HCT116 (cell line): Measurements from ENCODE around the gene BLOC1S5. TPM values are rescaled to one million over a fixed set of nuclear protein-coding genes. Genes with fewer than 3 reads are reported as not detected.

Experiments used
- ATAC-seq: fragments of 200-7000 bp; cut with Tn5 transposase; 2 replicates; pipeline ENCODE4 v1.9.1; 2020; ENCODE audit warnings: mild to moderate bottlenecking, moderate library complexity
- BruUV-seq: library from RNA; stranded (reverse); fragments of 400-500 nt; replicated peaks from 2 replicates; lab custom pipeline; 2021; lab: Mats Ljungman, UMichigan
- CTCF ChIA-PET: fragments of 300-600 bp; sonication (Branson Sonifier 250); formaldehyde crosslinking; loops from one replicate; lab custom pipeline; 2021; ENCODE audit warnings: antibody characterized with exemption; lab: Charles Lee
- POLR2A ChIA-PET: fragments of 300-600, 350-600 bp; sonication (Branson Sonifier 250); formaldehyde crosslinking; loops from one replicate; lab custom pipeline; 2021; ENCODE audit warnings: antibody characterized with exemption; lab: Charles Lee
- RAD21 ChIA-PET, 2 experiments: fragments of 300-600 bp; sonication (Branson Sonifier 250); formaldehyde crosslinking; loops; one replicate each; lab custom pipeline; 2023; ENCODE audit warnings: low total read pairs in 2 of 2; ENCODE audit not compliant: uncharacterized antibody in 2 of 2, unreplicated experiment in 2 of 2, low non-redundant PET in 1 of 2; lab: Charles Lee
- DNase-seq: peaks from one replicate; pipeline ENCODE4 v3.0.0-alpha.2; 2010; ENCODE audit warnings: low read depth, low spot score
- H2AFZ ChIP-seq: fragments of 200-600 bp; shearing (Covaris generic), sonication (generic); 2 replicates; pipeline ENCODE4 v1.6.1; 2017; ENCODE audit warnings: low read depth, mixed run types, mixed read lengths, antibody characterized with exemption, low read length; ENCODE audit not compliant: poor library complexity, severe bottlenecking
- H3K27ac ChIP-seq: 2 replicates; pipeline ENCODE4 v1.5.1; 2012; ENCODE audit warnings: low read depth, low read length
- H3K27me3 ChIP-seq: fragments of 200-600 bp; sonication (generic); 2 replicates; pipeline ENCODE4 v1.6.1; 2016; ENCODE audit warnings: mixed run types, low read length, mixed read lengths; ENCODE audit not compliant: insufficient read depth
- H3K36me3 ChIP-seq, 2 experiments: fragments of 200-500 bp in 1 of 2; fragments of 200-600 bp in 1 of 2; sonication (Bioruptor generic) in 1 of 2; sonication (generic) in 1 of 2; 2 replicates each; pipeline versions ENCODE4 v1.5.1 to v1.6.1; 2014 to 2016; ENCODE audit warnings: low read length in 2 of 2, inconsistent platforms in 1 of 2, mixed read lengths in 1 of 2, mixed run types in 1 of 2; ENCODE audit not compliant: insufficient read depth in 2 of 2, control insufficient read depth in 1 of 2
- H3K4me1 ChIP-seq, 2 experiments: fragments of 200-600 bp in 1 of 2; sonication (generic) in 1 of 2; 2 replicates each; pipeline versions ENCODE4 v1.5.1 to v1.6.1; 2012 to 2017; ENCODE audit warnings: low read length in 2 of 2, inconsistent platforms in 1 of 2, mild to moderate bottlenecking in 1 of 2, mixed read lengths in 1 of 2, mixed run types in 1 of 2, moderate library complexity in 1 of 2; ENCODE audit not compliant: insufficient read depth in 2 of 2, control insufficient read depth in 1 of 2
- H3K4me2 ChIP-seq: fragments of 200-600 bp; sonication (generic); 2 replicates; pipeline ENCODE4 v1.6.1; 2017; ENCODE audit warnings: mixed run types, low read length, mixed read lengths
- H3K4me3 ChIP-seq, 2 experiments: fragments of 200-600 bp in 1 of 2; sonication (generic) in 1 of 2; replicated peaks in 1 of 2; 2 replicates each; pipeline ENCODE4 v1.5.1; 2011 to 2016; ENCODE audit warnings: low read length in 2 of 2, control low read depth in 1 of 2, low read depth in 1 of 2, mild to moderate bottlenecking in 1 of 2, mixed read lengths in 1 of 2, mixed run types in 1 of 2
- H3K79me2 ChIP-seq: fragments of 200-600 bp; sonication (generic); 2 replicates; pipeline ENCODE4 v1.6.1; 2017; ENCODE audit warnings: mild to moderate bottlenecking, mixed run types, low read length, moderate library complexity, mixed read lengths; ENCODE audit not compliant: insufficient read depth
- H3K9ac ChIP-seq: fragments of 200-600 bp; sonication (generic); 2 replicates; pipeline ENCODE4 v1.6.1; 2016; ENCODE audit warnings: low read length, mixed read lengths
- H3K9me2 ChIP-seq: fragments of 200-600 bp; sonication (generic), shearing (Covaris generic); 2 replicates; pipeline ENCODE4 v1.6.1; 2017; ENCODE audit warnings: mixed run types, mild to moderate bottlenecking, moderate library complexity; ENCODE audit not compliant: insufficient read depth
- H3K9me3 ChIP-seq, 2 experiments: fragments of 200-500 bp in 1 of 2; fragments of 200-600 bp in 1 of 2; sonication (Bioruptor generic) in 1 of 2; sonication (generic) in 1 of 2; 2 replicates each; pipeline ENCODE4 v1.6.1; 2014 to 2017; ENCODE audit warnings: low read length in 2 of 2, mixed read lengths in 2 of 2, inconsistent platforms in 1 of 2, low read depth in 1 of 2, mild to moderate bottlenecking in 1 of 2, mixed run types in 1 of 2, moderate library complexity in 1 of 2; ENCODE audit not compliant: control insufficient read depth in 1 of 2, insufficient read depth in 1 of 2
- H4K20me1 ChIP-seq: fragments of 200-600 bp; sonication (generic), shearing (Covaris generic); 2 replicates; pipeline ENCODE4 v1.6.1; 2017; ENCODE audit warnings: mixed run types, mild to moderate bottlenecking, moderate library complexity; ENCODE audit not compliant: insufficient read depth
- ATF3 ChIP-seq: IDR thresholded peaks from 2 replicates; pipeline ENCODE4 v1.6.1; 2012
- CBX3 ChIP-seq: IDR thresholded peaks from 2 replicates; pipeline ENCODE4 v1.6.1; 2012; ENCODE audit warnings: low read depth
- CEBPB ChIP-seq: IDR thresholded peaks from 2 replicates; pipeline ENCODE4 v1.6.1; 2012; ENCODE audit warnings: low read depth
- CTCF ChIP-seq, 3 experiments: fragments of 200-600 bp in 1 of 3; sonication (generic) in 1 of 3; IDR thresholded peaks in 2 of 3; conservative IDR thresholded peaks in 1 of 3; 2 replicates each; pipeline ENCODE4 v1.5.1; 2012 to 2017; ENCODE audit warnings: low read depth in 2 of 3, low read length in 2 of 3, antibody characterized with exemption in 1 of 3, borderline replicate concordance in 1 of 3, control low read depth in 1 of 3, mild to moderate bottlenecking in 1 of 3, mixed read lengths in 1 of 3, mixed run types in 1 of 3, moderate library complexity in 1 of 3; ENCODE audit not compliant: insufficient read depth in 1 of 3
- EGR1 ChIP-seq: IDR thresholded peaks from 2 replicates; pipeline ENCODE4 v1.6.1; 2012; ENCODE audit warnings: low read depth
- EZH2 ChIP-seq: fragments of 200-600 bp; sonication (generic); IDR thresholded peaks from 2 replicates; pipeline ENCODE4 v1.6.1; 2017; ENCODE audit warnings: antibody characterized with exemption, mixed run types
- EZH2phosphoT487 ChIP-seq: fragments of 200-600 bp; IDR thresholded peaks from 2 replicates; pipeline ENCODE4 v1.6.1; 2018; ENCODE audit warnings: antibody characterized with exemption, borderline replicate concordance
- FOSL1 ChIP-seq: IDR thresholded peaks from 2 replicates; pipeline ENCODE4 v1.6.1; 2012; ENCODE audit warnings: low read depth
- POLR2A ChIP-seq: IDR thresholded peaks from 2 replicates; pipeline ENCODE4 v1.7.0; 2011; ENCODE audit warnings: borderline replicate concordance; ENCODE audit not compliant: insufficient read depth, insufficient read length; ENCODE audit errors: extremely low read depth
- POLR2AphosphoS5 ChIP-seq: IDR thresholded peaks from 2 replicates; pipeline ENCODE4 v1.6.1; 2011; ENCODE audit warnings: mild to moderate bottlenecking, low read depth, low read length, moderate library complexity
- REST ChIP-seq: IDR thresholded peaks from 2 replicates; pipeline ENCODE4 v1.6.1; 2012; ENCODE audit warnings: low read depth
- SIN3A ChIP-seq: IDR thresholded peaks from 2 replicates; pipeline ENCODE4 v1.6.1; 2012; ENCODE audit warnings: low read depth
- SP1 ChIP-seq: IDR thresholded peaks from 2 replicates; pipeline ENCODE4 v1.6.1; 2012; ENCODE audit warnings: low read depth
- SRF ChIP-seq: IDR thresholded peaks from 2 replicates; pipeline ENCODE4 v1.6.1; 2012; ENCODE audit warnings: low read depth
- TCF7L2 ChIP-seq: IDR thresholded peaks from 2 replicates; pipeline ENCODE4 v1.7.0; 2011; ENCODE audit warnings: borderline replicate concordance, inconsistent platforms; ENCODE audit not compliant: insufficient read depth, insufficient read length; ENCODE audit errors: extremely low read depth
- YY1 ChIP-seq: IDR thresholded peaks from 2 replicates; pipeline ENCODE4 v1.6.1; 2011; ENCODE audit warnings: low read length, low read depth, moderate library complexity, mild to moderate bottlenecking; ENCODE audit not compliant: insufficient replicate concordance; ENCODE audit errors: extremely low read depth
- ZBTB33 ChIP-seq: IDR thresholded peaks from 2 replicates; pipeline ENCODE4 v1.6.1; 2011; ENCODE audit warnings: mild to moderate bottlenecking, low read length, moderate library complexity; ENCODE audit not compliant: insufficient replicate concordance; ENCODE audit errors: extremely low read depth
- ZFX ChIP-seq: fragments of 450-650 bp; IDR thresholded peaks from 2 replicates; pipeline ENCODE4 v1.6.1; 2017
- ZNF274 ChIP-seq: fragments of 200-500 bp; sonication (Bioruptor generic); IDR thresholded peaks from 2 replicates; pipeline ENCODE4 v1.6.1; 2014; ENCODE audit warnings: mild to moderate bottlenecking, low read depth, low read length, inconsistent platforms
- intact Hi-C: fragments of 100-400 bp; cut with micrococcal nuclease; formaldehyde crosslinking; loops from 2 replicates; pipeline ENCODE4 v1.10.0; 2022
- total RNA-seq: library from RNA; stranded (reverse); gene quantifications from one replicate; pipeline ENCODE4 v1.2.1, GENCODE V29; 2021; ENCODE audit not compliant: unreplicated experiment
- TF ChIP-seq, protein P1 (sequence below): IDR thresholded peaks from 2 replicates; pipeline ENCODE4 v1.6.1; 2012

Gene BLOC1S5
- total RNA-seq, 1 experiment from 2014 or later, result 12.0 TPM

DNA sequence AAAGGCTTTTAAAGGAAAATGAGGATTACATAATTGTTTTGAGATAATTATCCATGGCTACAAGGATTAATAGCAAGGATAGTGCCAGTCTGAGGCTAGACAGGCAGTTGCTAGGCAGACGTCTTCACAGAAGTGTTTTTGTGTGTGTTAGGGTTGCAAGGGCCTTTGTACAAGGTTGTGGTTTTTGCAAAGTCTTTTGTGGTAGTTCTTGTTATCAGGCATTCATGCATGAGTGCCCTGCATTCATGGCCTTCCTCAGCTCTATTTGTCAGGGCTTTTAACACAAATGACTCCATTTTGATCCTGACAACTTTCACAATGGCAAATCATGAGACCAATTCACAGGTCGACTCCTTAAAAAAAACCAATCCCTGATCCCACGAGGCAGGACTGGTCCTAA lies 85.5 kb downstream of the BLOC1S5 start:
- Histone ChIP-seq H3K27ac (no peak overlapping the region), H3K36me3 (no peaks in the 10 kb centered on the region), H3K9me3 (no peaks in the 10 kb centered on the region)
- RAD21 ChIA-PET, result no interaction called here
- TF ChIP-seq YY1 (no peak), ZNF274 (no peak), CEBPB (no peak), ZBTB33 (no peak), ZFX (no peak), SP1 (no peak), POLR2A (no peak), FOSL1 (no peak), EZH2 (no peak), POLR2AphosphoS5 (no peak), SIN3A (no peak), CTCF (IDR thresholded peaks at IDR 0.05 in 2 of 3, conservative IDR thresholded peaks at IDR 0.05 in 1 of 3; ENCODE audit: borderline replicate concordance in 1 of 3, insufficient read depth in 1 of 3, low read depth in 2 of 3, low read length in 2 of 3) (no peak), TCF7L2 (no peak), EGR1 (no peak), ATF3 (no peak), REST (no peak), CBX3 (no peak), EZH2phosphoT487 (no peak), SRF (no peak)
- TF ChIP-seq, protein P1, sequence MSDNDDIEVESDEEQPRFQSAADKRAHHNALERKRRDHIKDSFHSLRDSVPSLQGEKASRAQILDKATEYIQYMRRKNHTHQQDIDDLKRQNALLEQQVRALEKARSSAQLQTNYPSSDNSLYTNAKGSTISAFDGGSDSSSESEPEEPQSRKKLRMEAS, result no peak
- TF ChIP-seq, all 23 proteins: peak for 0
- Histone ChIP-seq H3K4me2 (no peak overlapping the region), H3K27me3 (peaks cover 19% of the 10 kb centered on the region; the same call in 1 of the 2 replicates), H3K4me1 (peaks cover 25 to 29% of the 10 kb centered on the region in 2 experiments), H3K9ac (no peak overlapping the region), H3K79me2 (no peaks in the 10 kb centered on the region), H4K20me1 (peaks cover 4% of the 10 kb centered on the region; the same call in 1 of the 2 replicates), H3K9me2 (no peaks in the 10 kb centered on the region), H2AFZ (no peak overlapping the region), H3K4me3 (no peak overlapping the region)
- ChIA-PET POLR2A (no interaction called here), CTCF (no interaction called here)
- ATAC-seq (no peak), DNase-seq (no peak)
- intact Hi-C loops, result no loop called here
- BruUV-seq, result no TSS peak
